Dendritic cell treated with granulocyte-macrophage colony-stimulating factor and Interleukin-4, amounts not matched to agents 40 ng/mL and 50 ng/mL, for 4 days (primary cell): ENCODE data around the gene GHSR.
"Not testable (repeated sequence)": the region's sequence is repeated elsewhere in the genome, so short reads cannot be mapped to it uniquely, and the experiment has no call there.

Experiments
- H3K27ac Mint-ChIP-seq: one replicate; pipeline ENCODE4 v1.8.0; 2022; ENCODE audit warnings: mild to moderate bottlenecking, mixed read lengths
- H3K27me3 Mint-ChIP-seq: one replicate; pipeline ENCODE4 v1.8.0; 2022; ENCODE audit warnings: mild to moderate bottlenecking, mixed read lengths
- H3K36me3 Mint-ChIP-seq: one replicate; pipeline ENCODE4 v1.8.0; 2022; ENCODE audit warnings: low read depth, mixed read lengths
- H3K4me1 Mint-ChIP-seq: one replicate; pipeline ENCODE4 v1.8.0; 2022; ENCODE audit warnings: low read depth, mixed read lengths
- H3K4me3 Mint-ChIP-seq: one replicate; pipeline ENCODE4 v1.8.0; 2022; ENCODE audit warnings: mild to moderate bottlenecking, moderate library complexity, mixed read lengths
- H3K9me3 Mint-ChIP-seq: one replicate; pipeline ENCODE4 v1.8.0; 2022; ENCODE audit warnings: mixed read lengths
- intact Hi-C: fragments of 100-400 bp; cut with micrococcal nuclease; formaldehyde crosslinking; loops from one replicate; pipeline ENCODE4 v1.15.0; 2022

GHSR gene, protein sequence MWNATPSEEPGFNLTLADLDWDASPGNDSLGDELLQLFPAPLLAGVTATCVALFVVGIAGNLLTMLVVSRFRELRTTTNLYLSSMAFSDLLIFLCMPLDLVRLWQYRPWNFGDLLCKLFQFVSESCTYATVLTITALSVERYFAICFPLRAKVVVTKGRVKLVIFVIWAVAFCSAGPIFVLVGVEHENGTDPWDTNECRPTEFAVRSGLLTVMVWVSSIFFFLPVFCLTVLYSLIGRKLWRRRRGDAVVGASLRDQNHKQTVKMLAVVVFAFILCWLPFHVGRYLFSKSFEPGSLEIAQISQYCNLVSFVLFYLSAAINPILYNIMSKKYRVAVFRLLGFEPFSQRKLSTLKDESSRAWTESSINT

DNA sequence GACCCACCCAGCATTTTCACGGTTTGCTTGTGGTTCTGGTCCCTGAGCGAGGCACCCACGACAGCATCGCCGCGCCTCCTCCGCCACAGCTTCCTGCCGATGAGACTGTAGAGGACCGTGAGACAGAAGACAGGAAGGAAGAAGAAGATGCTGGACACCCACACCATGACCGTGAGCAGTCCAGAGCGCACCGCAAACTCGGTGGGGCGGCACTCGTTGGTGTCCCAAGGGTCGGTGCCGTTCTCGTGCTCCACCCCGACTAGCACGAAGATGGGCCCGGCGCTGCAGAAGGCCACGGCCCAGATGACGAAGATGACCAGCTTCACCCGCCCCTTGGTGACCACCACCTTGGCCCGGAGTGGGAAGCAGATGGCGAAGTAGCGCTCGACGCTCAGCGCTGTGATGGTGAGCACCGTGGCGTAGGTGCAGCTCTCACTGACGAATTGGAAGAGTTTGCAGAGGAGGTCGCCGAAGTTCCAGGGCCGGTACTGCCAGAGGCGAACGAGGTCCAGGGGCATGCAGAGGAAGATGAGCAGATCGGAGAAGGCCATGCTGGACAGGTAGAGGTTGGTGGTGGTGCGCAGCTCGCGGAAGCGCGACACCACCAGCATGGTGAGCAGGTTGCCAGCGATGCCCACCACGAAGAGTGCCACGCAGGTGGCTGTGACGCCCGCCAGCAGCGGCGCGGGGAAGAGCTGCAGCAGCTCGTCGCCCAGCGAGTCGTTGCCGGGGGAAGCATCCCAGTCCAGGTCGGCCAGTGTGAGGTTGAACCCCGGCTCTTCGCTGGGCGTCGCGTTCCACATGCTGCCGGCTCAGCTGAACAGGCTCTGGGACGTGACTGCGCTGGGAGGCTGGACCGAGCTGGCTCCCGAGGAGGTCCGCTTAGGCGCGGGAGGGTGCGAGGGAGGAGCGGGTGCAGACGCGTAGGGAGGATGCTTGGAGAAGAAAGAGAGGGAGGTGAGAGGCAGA lies at the start of gene GHSR:
Gene GHSR, minus strand, starts transcription at position 846 of the 969 bp plus-strand sequence. Its CDS starts 43 bp downstream, at position 803.
- intact Hi-C loops, result no loop called here
- Mint-ChIP-seq H3K27me3 (peaks cover 62% of the 10 kb centered on the region), H3K27ac (no peak within 1 kb of the TSS), H3K4me3 (no peak within 1 kb of the TSS), H3K36me3 (no peaks in the 10 kb centered on the region), H3K9me3 (no peaks in the 10 kb centered on the region), H3K4me1 (peaks cover 19% of the 10 kb centered on the region)

- H3K4me1 Mint-ChIP-seq, H3K27me3 Mint-ChIP-seq, H3K4me3 Mint-ChIP-seq, H3K9me3 Mint-ChIP-seq, H3K36me3 Mint-ChIP-seq: not testable (repeated sequence)
- peak overlapping the region; percentile 5 for H3K27ac Mint-ChIP-seq
- intact Hi-C loops, result loop anchor here (1.0 kb wide), 2 partner anchors 106 to 176 kb away; no protein-coding TSS in a partner anchor
These were observed 42.0 kb upstream of the GHSR start for GRCh38 chr3:172490198-172490669.

GRCh38 chr3:172478116-172478515 lies 29.9 kb upstream of the GHSR start:
- H3K27ac Mint-ChIP-seq, result no peak overlapping the region
- no peaks in the 10 kb centered on the region for H3K9me3 Mint-ChIP-seq
- peaks cover 1% of the 10 kb centered on the region for H3K27me3 Mint-ChIP-seq
- H3K4me3 Mint-ChIP-seq, result no peak overlapping the region
- no peaks in the 10 kb centered on the region for H3K36me3 Mint-ChIP-seq
- peaks cover 14% of the 10 kb centered on the region for H3K4me1 Mint-ChIP-seq
- intact Hi-C loops, result no loop called here

GRCh38 chr3:172476347-172476746 lies 28.1 kb upstream of the GHSR start:
- peaks cover 14% of the 10 kb centered on the region for H3K4me1 Mint-ChIP-seq
- intact Hi-C loops, result no loop called here
- peaks cover 9% of the 10 kb centered on the region for H3K9me3 Mint-ChIP-seq
- no peak overlapping the region for H3K27ac Mint-ChIP-seq
- no peaks in the 10 kb centered on the region for H3K36me3 Mint-ChIP-seq
- H3K4me3 Mint-ChIP-seq, result no peak overlapping the region
- peaks cover 5% of the 10 kb centered on the region for H3K27me3 Mint-ChIP-seq

DNA sequence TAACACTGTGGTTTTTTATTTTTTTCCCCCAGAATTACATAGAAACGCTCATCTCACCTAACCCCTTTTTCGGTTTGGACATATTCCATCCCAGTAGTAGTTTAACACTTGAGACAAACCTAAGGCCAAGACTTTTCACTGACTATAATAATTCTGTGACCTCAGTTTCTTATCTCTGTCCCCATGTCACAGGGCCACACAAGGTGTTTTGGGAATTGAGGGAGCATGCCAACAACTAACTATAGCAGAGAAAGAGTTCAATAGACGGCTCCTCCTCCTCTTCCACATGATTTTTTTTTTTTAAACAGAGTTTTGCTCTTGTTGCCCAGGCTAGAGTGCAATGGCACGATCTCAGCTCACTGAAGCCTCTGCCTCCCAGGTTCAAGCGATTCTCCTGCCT lies 27.4 kb upstream of the GHSR start:
- Mint-ChIP-seq H3K27ac (no peak overlapping the region), H3K36me3 (no peaks in the 10 kb centered on the region)

DNA sequence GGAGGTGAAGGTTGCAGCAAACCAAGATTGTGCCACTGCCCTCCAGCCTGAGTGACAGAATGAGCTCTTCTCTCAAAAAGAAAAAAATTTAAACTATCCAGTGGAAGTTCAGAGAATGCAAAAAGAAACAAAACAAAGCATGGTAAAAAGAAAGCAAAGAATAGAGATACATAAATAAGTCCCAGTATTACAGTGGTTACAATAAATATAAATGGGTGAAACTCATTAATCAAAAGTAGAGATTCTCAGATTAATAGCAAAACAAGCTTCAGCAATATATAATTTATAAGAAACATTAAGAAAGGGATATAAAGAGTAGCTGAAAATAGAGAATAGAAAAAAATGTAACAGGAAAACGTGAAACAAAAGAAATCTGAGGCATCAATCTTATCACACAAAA lies 23.6 kb upstream of the GHSR start:
- Mint-ChIP-seq H3K4me3 (no peak overlapping the region), H3K27me3 (peaks cover 16% of the 10 kb centered on the region), H3K9me3 (peaks cover 9% of the 10 kb centered on the region), H3K36me3 (no peaks in the 10 kb centered on the region), H3K4me1 (peaks cover 9% of the 10 kb centered on the region), H3K27ac (no peak overlapping the region)
- intact Hi-C loops, result no loop called here

More for the DNA sequence above, 27.4 kb upstream of the GHSR start:
- intact Hi-C loops, result no loop called here
- H3K4me3 Mint-ChIP-seq, result no peak overlapping the region
- peaks cover 7% of the 10 kb centered on the region for H3K27me3 Mint-ChIP-seq
- H3K9me3 Mint-ChIP-seq, result peaks cover 9% of the 10 kb centered on the region
- H3K4me1 Mint-ChIP-seq, result peaks cover 14% of the 10 kb centered on the region

DNA sequence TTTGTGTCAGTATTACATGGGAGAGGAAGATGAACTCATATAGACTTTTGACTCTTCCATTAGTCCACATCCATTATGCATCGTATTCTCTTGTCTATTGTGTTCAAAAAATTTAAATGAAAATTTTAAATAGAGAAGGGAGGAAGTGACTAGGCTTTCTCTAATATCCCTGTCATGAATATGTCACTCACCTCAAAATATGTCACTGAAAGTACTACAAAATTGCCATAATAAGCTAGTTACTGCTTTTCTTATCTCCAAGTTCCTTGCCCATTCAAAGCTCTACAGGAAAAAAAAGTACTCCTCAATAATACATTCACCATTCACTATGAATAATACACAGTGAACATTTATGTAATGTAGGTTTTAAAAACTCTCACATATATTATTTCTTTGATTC lies 22.3 kb upstream of the GHSR start:
- peaks cover 5% of the 10 kb centered on the region for H3K4me1 Mint-ChIP-seq
- peaks cover 17% of the 10 kb centered on the region for H3K27me3 Mint-ChIP-seq
- H3K9me3 Mint-ChIP-seq, result peaks cover 9% of the 10 kb centered on the region
- H3K36me3 Mint-ChIP-seq, result no peaks in the 10 kb centered on the region
- H3K4me3 Mint-ChIP-seq, result no peak overlapping the region
- intact Hi-C loops, result no loop called here
- no peak overlapping the region for H3K27ac Mint-ChIP-seq

DNA sequence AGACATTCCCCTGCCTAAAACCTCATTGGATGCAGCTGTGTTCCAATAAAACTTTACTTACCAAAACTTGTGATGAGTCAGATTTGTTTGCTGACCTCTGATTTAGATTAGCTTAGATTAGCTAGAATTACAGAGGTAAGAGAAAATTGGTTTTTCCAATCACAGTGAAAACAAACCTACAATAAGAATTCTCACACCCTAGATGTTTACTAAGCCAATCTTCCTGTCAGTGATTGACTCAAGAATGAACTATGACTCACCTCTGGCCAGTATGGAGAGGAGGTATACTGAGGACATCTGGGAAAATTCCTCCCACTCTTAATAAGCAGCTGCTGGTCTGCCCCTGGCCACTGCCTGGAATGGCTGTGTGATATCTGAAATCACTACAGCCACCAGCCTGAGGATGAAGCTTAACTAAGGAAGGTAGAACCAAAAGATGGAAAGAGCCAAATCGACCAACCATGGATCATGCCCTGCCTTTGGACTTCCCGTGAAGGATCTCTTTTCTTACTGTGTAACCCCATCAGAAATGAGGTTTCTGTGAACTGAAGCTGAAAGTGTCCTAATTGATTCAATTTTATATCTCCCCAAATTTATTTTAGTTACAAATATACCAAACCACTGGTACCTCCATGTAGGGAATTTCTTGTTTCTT lies 19.0 kb upstream of the GHSR start:
- intact Hi-C loops, result no loop called here
- H3K27me3 Mint-ChIP-seq, result peaks cover 17% of the 10 kb centered on the region
- no peaks in the 10 kb centered on the region for H3K36me3 Mint-ChIP-seq
- no peak overlapping the region for H3K4me3 Mint-ChIP-seq
- peaks cover 5% of the 10 kb centered on the region for H3K4me1 Mint-ChIP-seq
- H3K27ac Mint-ChIP-seq, result no peak overlapping the region
- H3K9me3 Mint-ChIP-seq, result peaks cover 9% of the 10 kb centered on the region

DNA sequence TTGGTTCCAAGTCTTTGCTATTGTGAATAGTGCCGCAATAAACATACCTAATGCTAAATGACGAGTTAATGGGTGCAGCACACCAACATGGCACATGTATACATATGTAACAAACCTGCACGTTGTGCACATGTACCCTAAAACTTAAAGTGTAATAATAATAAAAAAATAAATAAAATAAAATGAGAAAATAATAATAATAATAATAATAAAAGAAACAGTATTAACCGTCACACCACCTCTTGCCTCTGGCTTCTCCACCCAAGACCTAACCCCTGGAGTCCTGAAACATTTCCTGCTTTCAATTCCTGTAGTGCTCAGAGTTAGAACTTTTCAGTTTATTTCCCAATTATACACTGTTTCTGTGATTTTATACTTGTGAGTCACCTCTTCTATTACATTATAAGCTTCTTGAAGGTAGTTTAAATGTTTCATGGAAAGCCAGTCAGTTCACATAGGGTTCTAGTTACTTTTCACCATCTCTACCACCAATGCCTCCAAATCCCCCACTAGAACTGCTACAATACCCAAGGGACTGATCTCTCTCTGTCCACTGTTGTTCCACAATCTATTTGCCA lies 18.4 kb upstream of the GHSR start:
- Mint-ChIP-seq H3K9me3 (peaks cover 3% of the 10 kb centered on the region), H3K4me3 (no peak overlapping the region), H3K27me3 (peaks cover 15% of the 10 kb centered on the region), H3K36me3 (no peaks in the 10 kb centered on the region), H3K4me1 (peaks cover 5% of the 10 kb centered on the region), H3K27ac (no peak overlapping the region)
- intact Hi-C loops, result no loop called here

DNA sequence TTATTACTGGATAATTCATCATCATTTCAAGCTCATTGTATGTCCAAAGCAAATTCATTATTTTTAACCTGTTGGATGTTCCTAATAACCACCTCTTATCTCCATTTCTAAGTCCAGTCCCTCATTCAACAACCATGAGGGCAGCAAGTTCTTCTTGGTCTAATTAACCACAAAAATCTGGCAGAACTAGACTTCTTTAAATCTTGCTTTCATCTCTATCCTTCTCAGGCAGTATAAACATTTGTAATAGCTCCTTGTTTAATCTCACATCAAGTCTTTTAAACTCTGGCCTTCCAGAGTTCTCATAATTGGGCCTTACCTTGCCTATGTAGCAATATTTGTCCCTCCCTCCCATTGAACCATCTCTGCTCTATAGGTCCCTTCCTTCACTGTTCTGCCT lies 17.0 kb upstream of the GHSR start:
- Mint-ChIP-seq H3K36me3 (no peaks in the 10 kb centered on the region), H3K4me3 (no peak overlapping the region), H3K9me3 (no peaks in the 10 kb centered on the region), H3K27ac (no peak overlapping the region), H3K4me1 (peaks cover 5% of the 10 kb centered on the region), H3K27me3 (peaks cover 10% of the 10 kb centered on the region)
- intact Hi-C loops, result no loop called here

DNA sequence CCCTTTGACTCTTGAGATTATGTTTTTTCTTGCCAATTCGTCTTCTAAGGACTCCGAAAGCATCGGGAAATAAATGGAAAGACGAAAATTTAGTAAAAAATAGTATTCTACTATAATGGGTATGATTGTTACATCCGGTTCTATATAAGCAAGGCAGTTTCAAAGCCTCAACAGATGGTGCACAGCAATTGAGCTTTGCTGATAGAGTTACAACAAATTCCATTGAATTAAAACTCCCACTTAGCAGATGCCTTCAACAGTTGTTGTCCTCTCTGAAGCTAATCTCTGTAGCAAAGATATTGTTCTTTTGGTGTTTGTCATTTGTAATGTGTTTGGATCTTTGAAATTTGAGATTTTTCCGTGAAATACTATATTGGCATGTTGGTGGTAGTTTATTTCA lies 16.1 kb upstream of the GHSR start:
- Mint-ChIP-seq H3K36me3 (no peaks in the 10 kb centered on the region), H3K4me3 (no peak overlapping the region), H3K27ac (no peak overlapping the region), H3K4me1 (peaks cover 5% of the 10 kb centered on the region), H3K9me3 (no peaks in the 10 kb centered on the region), H3K27me3 (peaks cover 10% of the 10 kb centered on the region)
- intact Hi-C loops, result no loop called here

DNA sequence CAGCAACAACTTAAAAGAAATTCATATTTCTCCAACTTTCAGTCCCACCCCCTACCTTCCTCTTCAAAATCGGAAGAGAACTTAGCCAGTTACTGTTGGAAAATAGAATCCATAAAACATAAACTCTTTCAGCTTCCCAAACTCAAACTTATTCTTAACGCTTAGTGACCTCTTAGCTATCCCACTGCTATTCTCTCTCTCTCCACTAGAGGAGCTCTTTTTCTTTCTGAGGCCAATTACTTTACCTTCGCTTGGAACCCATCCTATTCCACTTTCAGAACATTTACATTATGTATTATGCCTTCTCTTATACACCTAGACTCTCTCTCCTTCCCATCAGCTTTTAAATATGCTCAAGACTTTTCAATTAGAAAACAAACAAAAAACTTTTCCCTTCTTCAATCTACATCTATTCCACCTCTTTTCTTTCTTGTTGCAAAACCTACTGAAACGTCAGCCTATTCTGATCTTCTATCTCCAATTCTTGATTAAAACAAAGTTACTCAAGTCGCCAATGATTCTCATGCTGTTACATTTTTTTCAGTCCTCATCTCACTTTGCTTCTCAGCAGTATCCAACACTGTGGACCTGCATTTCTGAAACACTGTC lies 13.4 kb upstream of the GHSR start:
- Mint-ChIP-seq H3K4me3 (no peak overlapping the region), H3K4me1 (peaks cover under 1% of the 10 kb centered on the region), H3K36me3 (no peaks in the 10 kb centered on the region), H3K27me3 (peaks cover 5% of the 10 kb centered on the region), H3K27ac (no peak overlapping the region), H3K9me3 (no peaks in the 10 kb centered on the region)
- intact Hi-C loops, result no loop called here

DNA sequence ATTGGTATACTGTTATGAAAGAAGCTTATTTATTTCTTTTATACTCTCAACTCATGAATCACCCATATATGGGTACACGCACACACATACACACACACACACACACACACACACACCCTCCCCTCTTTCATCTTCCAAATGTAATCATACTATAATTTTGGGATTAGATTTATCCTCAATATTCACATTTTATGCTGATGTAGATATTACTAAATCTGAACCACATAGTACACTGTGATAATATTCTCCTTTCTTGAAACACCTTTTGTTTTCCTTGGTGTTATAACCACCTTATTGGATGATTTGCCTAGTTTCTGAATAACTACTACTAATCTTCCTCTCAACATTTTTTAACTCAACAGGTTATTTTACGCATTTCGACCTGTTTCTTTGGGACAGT lies 8.1 kb upstream of the GHSR start:
- Mint-ChIP-seq H3K27me3 (peaks cover 22% of the 10 kb centered on the region), H3K4me1 (no peaks in the 10 kb centered on the region), H3K4me3 (no peak overlapping the region), H3K27ac (no peak overlapping the region), H3K36me3 (no peaks in the 10 kb centered on the region), H3K9me3 (no peaks in the 10 kb centered on the region)
- intact Hi-C loops, result no loop called here
